ENCODE data around the gene USP16.

The USP16 gene

GRCh38 chr21:29017639-29018237, 6.7 kb upstream of the USP16 start:
- H3K4me3 ChIP-seq (ENCODE audit: low read depth, low read length): peak overlapping the region; percentile 92
- TF ChIP-seq CTCF (IDR thresholded peaks at IDR 0.05; ENCODE audit: borderline replicate concordance, insufficient read depth, low read depth, low read length): no peak

- H3K4me3 ChIP-seq (ENCODE audit: low read depth, low read length): peak overlapping the region; percentile 92
- TF ChIP-seq CTCF (IDR thresholded peaks at IDR 0.05; ENCODE audit: borderline replicate concordance, insufficient read depth, low read depth, low read length): no peak
Observed at GRCh38 chr21:29018540-29018939, 5.9 kb upstream of the USP16 start.

GRCh38 chr21:29022166-29022565, 2.3 kb upstream of the USP16 start:
- no peak for TF ChIP-seq CTCF (IDR thresholded peaks at IDR 0.05; ENCODE audit: borderline replicate concordance, insufficient read depth, low read depth, low read length)

GRCh38 chr21:29025328-29025713, 853 bp downstream of the USP16 start:
- peak overlapping the region; percentile 67 for H3K4me3 ChIP-seq (ENCODE audit: low read depth, low read length)
- TF ChIP-seq CTCF (IDR thresholded peaks at IDR 0.05; ENCODE audit: borderline replicate concordance, insufficient read depth, low read depth, low read length): no peak

More at GRCh38 chr21:29022166-29022565, 2.3 kb upstream of the USP16 start:
- no peak overlapping the region for H3K4me3 ChIP-seq (ENCODE audit: low read depth, low read length)

- no peak for TF ChIP-seq CTCF (IDR thresholded peaks at IDR 0.05; ENCODE audit: borderline replicate concordance, insufficient read depth, low read depth, low read length)
- no peak overlapping the region for H3K4me3 ChIP-seq (ENCODE audit: low read depth, low read length)
Observed at GRCh38 chr21:29029524-29029923, 5.1 kb downstream of the USP16 start.

GRCh38 chr21:29030909-29031308, 6.4 kb downstream of the USP16 start:
- H3K4me3 ChIP-seq (ENCODE audit: low read depth, low read length): no peak overlapping the region
- no peak for TF ChIP-seq CTCF (IDR thresholded peaks at IDR 0.05; ENCODE audit: borderline replicate concordance, insufficient read depth, low read depth, low read length)

- TF ChIP-seq CTCF (IDR thresholded peaks at IDR 0.05; ENCODE audit: borderline replicate concordance, insufficient read depth, low read depth, low read length): no peak
- H3K4me3 ChIP-seq (ENCODE audit: low read depth, low read length): no peak overlapping the region
Observed at GRCh38 chr21:29033301-29033700, 8.8 kb downstream of the USP16 start.

All from GM12875 (cell line).